Measurements from ENCODE around the gene ITGA7.
A peak's percentile ranks its signal among the peaks of the same experiment; 100 is the strongest.

ITGA7 gene

GRCh38 chr12:55703901-55704761 is 3.6 kb downstream of the ITGA7 start:
- DNase-seq (ENCODE audit: low read depth in 2 of 3, low spot score in 1 of 3): no peak

GRCh38 chr12:55703288-55703687 is 4.4 kb downstream of the ITGA7 start:
- DNase-seq (ENCODE audit: low read depth in 2 of 3, low spot score in 1 of 3): no peak

GRCh38 chr12:55702861-55703260 is 4.8 kb downstream of the ITGA7 start:
- no peak for DNase-seq (ENCODE audit: low read depth in 2 of 3, low spot score in 1 of 3)

DNA sequence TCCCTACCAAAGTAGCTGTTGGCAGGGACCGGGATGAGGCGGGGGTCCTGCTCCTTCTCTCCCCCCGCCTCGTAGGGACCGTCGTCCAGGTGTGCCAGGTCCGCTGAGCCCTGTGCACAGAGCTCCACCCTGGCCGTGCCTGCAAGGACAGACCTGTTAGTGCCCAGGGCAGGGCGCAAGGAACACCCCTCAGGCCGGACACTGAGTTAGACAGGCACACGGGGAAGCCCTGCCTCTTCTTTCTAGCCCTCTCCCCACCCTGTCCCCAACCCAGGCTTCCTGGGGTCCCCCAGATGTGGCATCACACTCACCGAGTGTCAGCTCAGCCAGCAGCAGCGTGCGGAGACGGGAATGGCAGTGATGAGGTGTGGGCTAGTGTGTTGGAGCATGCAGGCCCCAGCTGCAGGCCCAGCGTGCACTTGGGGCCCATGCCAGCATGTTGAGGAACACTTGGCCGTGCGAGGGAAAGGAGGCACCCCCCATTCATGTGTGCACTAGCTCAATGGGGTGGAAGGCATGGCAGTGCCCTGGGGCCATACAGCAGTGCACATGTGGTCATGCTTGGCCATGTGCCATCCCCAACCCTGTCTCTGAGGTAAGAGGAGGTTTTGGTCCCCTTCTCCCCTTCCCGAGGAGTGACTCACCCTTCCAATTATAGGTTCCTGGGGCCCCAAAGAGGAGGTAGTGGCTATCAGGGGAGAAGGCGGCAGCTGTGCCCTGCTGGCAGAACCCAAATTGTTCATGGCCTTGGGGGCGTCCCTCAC is 7.3 kb downstream of the ITGA7 start:
- no peak for DNase-seq (ENCODE audit: low read depth in 2 of 3, low spot score in 1 of 3)

DNA sequence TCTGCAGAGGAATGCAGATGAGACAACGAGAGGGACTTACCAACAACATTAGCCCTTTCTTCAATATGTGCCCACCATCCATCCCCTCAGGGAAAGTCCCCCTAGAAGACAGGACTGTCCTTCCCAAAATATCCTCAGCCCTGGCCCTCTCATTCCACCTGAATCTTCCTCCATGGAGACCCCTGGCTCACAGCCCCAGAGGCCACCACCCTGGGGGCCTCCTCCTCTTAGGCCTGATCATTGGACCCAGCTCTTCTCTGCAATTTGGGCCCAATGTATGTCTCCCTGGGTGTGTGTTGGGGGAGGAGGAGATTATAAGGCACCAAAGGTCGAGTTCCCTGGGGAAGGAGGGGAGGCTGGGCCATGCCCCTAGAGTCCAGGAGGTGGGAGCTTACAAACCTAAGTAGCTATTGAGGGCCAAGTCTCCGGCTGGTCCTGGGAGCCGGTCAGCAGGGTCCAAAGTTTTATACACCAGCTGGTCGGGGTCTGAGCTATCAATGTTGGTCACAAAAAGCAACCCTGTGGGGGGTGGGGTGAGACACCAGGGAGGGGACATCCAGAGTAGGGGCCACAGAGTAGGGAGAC is 8.1 kb downstream of the ITGA7 start:
- no peak for DNase-seq (ENCODE audit: low read depth in 2 of 3, low spot score in 1 of 3)

- DNase-seq (ENCODE audit: low read depth in 2 of 3, low spot score in 1 of 3): no peak
Observed at GRCh38 chr12:55698965-55699364, 8.7 kb downstream of the ITGA7 start.

- DNase-seq (ENCODE audit: low read depth in 2 of 3, low spot score in 1 of 3): no peak
Observed at GRCh38 chr12:55698241-55698955, 9.3 kb downstream of the ITGA7 start.

DNA sequence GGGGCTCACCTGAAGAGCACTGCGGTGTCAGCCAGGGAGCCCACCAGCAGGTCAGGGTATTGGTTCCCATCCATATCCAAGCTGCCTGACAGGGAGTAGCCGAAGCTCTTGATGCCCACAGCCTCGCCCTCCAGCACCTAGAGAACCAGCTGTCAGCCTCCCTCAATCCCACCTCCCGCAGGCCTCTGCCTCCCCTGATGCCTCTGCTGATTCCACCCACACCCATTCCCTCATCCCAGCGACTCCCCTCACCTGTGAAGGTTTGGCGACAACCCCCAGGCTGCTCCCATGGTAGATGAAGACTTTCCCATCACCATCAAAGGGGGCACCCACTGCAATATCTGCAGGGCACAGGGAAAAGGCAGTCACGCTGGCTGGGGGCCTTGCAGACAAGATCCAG is 10.0 kb downstream of the ITGA7 start:
- DNase-seq (ENCODE audit: low read depth in 2 of 3, low spot score in 1 of 3): no peak

DNA sequence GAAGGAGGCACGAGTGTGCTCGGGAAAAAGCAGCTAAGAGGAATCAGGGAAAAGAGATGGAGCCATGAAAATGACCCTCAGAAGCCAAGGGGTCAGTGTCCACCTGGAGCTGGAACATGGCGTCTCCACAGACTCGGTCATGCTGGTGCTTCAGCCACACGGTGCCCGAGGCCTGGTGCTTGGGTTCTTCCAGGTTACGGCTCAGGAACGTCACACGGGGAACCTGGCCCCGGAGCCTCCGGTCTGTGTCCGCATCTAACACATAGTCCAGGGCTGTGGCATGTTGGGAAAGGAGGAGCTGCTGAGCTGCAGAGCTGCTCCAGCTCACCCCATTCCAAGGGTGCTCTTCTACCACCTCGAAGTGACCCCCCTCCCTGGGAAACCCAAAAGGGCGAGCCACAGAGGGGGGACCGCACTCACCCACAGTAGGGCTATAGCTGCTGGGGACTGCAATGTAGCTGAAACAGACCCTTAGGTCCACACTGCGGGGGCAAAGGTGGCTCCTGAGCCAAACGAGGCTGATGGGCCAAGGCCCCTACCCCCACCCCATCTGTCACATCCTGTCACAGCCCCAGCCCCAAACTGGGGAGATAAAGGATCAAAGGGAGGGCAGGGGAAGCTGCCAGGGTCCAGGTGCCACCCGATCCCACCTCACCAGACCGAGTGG is 10.8 kb downstream of the ITGA7 start:
- no peak for DNase-seq (ENCODE audit: low read depth in 2 of 3, low spot score in 1 of 3)

- no peak for DNase-seq (ENCODE audit: low read depth in 2 of 3, low spot score in 1 of 3)
Observed at GRCh38 chr12:55696141-55696540, 11.6 kb downstream of the ITGA7 start.

- no peak for DNase-seq (ENCODE audit: low read depth in 2 of 3, low spot score in 1 of 3)
Observed at GRCh38 chr12:55695349-55695748, 12.4 kb downstream of the ITGA7 start.

- no peak for DNase-seq (ENCODE audit: low read depth in 2 of 3, low spot score in 1 of 3)
Observed at GRCh38 chr12:55694651-55695050, 13.1 kb downstream of the ITGA7 start.

- DNase-seq (ENCODE audit: low read depth in 2 of 3, low spot score in 1 of 3): no peak
Observed at GRCh38 chr12:55694188-55694515, 13.6 kb downstream of the ITGA7 start.

DNA sequence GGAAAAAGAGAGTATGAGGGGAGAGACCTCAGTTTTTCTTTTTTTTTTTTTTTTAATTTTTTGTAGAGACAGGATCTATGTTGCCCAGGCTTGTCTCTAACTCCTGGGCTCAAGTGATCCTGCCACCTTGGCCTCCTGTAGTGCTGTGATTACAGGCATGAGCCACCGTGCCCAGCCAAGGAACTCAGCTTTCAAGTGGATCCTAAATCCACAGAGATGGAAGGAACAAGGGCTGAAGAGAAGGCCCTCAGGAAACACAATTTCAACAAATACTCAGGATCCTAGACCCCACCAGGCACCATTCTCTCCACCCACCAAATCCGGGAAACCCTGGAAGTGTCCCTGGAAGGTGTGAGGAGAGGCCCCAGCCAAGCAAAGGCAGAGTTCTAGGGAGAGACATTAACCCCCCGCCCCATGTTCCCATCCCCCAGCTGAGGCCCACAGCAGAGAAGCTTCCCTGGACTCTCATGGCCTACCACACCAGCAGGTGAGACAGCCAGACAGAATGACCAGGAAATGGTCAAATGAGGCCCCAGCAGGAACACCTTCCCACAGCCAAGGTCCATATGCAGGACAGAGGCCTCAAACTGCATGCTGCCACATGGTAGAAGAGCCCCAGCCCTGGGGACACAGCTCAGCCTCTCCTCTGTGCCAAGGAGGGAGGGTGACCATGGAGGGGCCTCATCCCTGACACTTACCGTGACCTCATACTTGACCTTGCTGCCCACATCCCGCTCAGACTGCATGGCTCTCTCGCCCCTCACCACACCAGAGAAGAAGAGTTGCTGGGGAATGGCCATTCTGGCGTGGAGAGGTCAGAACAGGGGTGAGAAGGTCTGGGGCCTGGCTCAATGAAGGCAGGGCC is 14.1 kb downstream of the ITGA7 start:
- DNase-seq (ENCODE audit: low read depth in 2 of 3, low spot score in 1 of 3): no peak

DNA sequence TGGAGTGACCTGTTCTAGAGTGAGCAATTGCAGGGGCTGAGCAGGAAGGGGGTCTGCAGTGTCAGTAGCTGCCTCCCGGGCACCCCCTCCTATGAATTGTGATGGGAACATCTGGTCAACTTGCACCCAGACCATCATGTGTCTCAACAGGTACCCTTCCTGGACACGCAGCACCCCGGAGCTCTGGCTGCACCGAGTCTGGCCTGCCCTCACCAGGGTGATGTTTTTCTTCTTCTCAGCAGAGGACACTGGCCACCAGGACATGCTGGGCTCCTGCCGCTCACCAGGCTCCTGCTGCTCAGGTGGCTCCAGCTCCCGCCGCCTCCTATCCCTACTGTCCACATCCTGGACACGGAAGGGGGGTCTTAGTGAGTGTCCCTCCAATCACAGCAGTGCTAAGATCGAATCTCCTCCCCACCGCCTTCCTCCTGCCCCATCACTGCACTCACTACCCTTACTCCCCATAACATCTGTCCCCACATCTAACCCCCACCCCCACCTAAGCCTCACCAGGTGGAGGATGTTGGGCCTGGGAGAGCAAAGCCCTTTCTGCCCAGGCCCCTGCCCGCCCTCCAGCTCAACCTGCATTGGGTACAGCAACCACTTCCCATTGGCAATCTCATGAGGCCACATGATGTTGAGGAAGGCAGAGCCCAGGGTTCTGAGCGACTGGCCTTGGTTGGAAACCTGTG is 14.9 kb downstream of the ITGA7 start:
- DNase-seq (ENCODE audit: low read depth in 2 of 3, low spot score in 1 of 3): no peak

DNA sequence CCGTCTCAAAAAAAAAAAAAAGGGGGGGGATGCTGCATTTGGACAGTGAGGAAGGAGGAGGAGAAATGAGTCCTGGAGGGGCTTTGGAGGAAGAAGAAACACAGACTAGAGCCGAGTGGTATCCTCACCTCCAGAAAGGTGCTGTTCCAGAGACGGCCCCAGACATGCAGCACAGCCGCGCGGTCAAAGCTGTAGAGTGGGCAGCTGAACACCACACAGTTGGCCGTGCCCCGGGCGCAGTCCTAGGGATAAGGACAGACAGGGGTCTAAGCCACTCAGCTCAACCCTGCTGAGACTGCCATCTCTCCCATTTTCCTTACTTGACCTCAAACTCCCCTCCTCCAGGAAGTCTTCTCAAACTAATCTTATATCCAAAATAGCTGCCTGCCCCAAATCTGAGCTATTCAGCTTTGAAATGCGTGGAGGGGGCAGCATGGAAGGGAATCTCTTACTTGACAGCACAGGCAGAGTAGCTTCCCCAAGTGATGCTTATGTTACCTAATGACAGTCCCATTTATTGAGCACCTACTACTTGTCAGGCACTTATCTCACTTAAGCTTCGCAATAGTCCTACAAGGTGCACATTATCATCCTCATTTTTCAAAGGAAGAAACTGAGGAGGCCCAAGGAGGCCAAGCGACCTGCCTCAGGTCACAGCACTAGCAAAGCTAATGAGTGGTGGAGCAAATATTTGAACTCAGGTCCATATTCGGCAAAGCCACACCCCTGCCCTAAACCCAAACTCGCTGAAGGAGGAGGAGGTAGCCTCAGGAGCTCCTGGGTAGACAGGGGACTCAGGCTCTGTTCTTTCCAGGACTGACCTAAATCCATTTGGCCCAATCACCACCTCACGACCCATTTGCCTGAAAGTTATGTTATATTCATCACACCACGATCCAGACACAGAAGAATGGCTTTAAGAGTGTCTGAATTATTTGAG is 18.7 kb downstream of the ITGA7 start:
- DNase-seq (ENCODE audit: low read depth in 2 of 3, low spot score in 1 of 3): no peak

DNA sequence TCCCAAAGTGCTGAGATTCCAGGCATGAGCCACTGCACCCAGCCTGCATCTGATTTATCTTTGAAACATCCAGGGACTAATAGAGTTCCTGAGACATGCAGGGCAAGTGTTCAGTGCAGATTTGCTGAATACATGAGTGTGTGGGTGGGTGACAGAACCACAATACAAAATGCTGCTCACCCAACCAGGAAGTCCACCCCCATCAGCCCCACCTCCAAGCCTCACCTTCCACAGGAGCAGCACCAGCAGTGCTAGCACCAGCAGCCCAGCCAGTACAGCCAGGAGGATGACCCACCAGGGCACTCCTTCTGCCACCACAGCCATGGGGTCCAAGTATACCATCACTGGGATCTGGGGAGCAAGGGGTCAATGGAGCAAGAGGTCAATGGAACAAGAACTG is 20.0 kb downstream of the ITGA7 start:
- DNase-seq (ENCODE audit: low read depth in 2 of 3, low spot score in 1 of 3): peak; percentile 12 to 33 (median 27)

DNA sequence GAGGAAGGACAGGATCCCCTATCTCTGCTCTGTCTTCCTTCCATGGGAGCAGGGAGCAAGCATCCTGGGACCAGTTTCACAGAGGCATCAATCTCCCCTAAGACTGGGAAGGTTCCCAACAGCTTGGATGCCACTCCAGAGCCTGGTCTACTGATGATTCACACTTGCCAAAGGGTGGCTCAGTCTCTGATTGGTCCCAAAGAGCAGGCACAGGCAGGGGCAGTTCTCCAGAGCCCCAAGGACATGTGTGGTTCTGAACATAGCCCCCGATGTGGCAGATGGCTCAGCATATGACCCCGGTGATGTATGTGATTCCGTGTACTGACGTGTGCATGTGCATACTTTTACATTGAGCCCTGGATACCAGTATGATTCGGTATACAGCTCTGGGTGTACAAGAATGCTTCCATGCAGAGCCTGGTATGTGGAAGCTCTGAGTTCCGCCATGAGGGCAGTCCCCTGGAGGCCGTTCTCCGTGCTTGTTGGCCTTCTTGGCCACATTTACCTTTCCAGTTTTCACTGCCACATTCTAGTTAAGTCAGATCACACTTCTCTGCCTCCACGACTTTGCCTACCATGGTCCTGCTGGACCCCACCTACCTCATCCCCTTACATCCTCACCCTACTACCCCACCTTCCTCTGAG is 21.2 kb downstream of the ITGA7 start:
- no peak for DNase-seq (ENCODE audit: low read depth in 2 of 3, low spot score in 1 of 3)
